ENCODE results near the gene AGBL4. TPM values are rescaled to one million over a fixed set of nuclear protein-coding genes. Genes with fewer than 3 reads are reported as not detected.
A peak's percentile ranks its signal among the peaks of the same experiment; 100 is the strongest.

AGBL4 gene
- total and polyA plus RNA-seq, 9 of the 15 experiments (the other 6 are each of a cell fraction or from before 2014, with no cell fraction given): 0.11 TPM; not detected in 7

DNA sequence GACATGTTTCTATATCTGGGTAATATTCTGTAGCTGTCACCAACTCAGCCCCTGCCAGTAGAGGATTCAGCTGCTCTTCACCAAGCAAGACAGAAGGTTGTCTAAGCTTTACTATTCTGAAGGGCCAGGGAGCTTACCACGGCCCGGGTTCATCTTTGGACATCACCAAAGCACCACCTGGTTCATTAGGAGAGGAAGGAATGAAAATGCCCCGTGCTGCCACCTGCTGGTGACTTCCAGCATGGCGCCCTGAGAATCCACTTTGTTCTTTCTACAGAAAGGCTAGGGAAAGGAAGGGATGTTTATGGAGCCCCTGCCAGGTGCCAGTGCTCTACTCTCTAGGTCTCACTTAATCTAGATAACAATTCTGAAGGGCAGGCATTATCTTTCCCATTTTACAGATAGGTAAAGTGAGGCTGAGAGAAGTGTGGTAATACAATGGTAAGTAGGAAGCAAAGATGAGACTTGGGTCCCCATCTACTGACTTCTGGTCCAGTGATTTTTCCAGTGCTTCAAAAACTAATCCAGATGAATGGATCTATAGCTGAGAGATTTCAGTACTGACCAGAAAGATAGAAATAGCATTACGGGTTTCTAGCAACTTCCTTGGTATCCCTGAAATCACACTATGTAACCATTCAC is 1326.6 kb downstream of the AGBL4 start:
- no peaks in the 10 kb centered on the region for H3K4me1 ChIP-seq (replicated peaks in 1 of 2; ENCODE audit: control insufficient read depth in 2 of 2, insufficient read depth in 2 of 2, low read length in 2 of 2)
- H3K27ac ChIP-seq (ENCODE audit: extremely low read depth, low read depth, low read length): no peak overlapping the region
- CTCF ChIA-PET (ENCODE audit: low intra/inter-chr PET ratio): interaction anchor here (0.8 kb wide), 1 partner anchor 589 kb away, joined by 3 read pairs; no protein-coding TSS in a partner anchor
- no peak overlapping the region for H2AFZ ChIP-seq (ENCODE audit: low read depth, low read length)
- no peaks in the 10 kb centered on the region for H3K9me3 ChIP-seq (replicated peaks; ENCODE audit: control insufficient read depth, insufficient read depth, low read depth, low read length)
- intact Hi-C loops (cut with micrococcal nuclease) (loop anchor here (1.0 kb wide), 1 partner anchor 125 kb away; no protein-coding TSS in a partner anchor), in situ Hi-C loops (cut with MboI) (no loop called here)
- no peak overlapping the region for H3K9ac ChIP-seq (ENCODE audit: insufficient read depth in 1 of 2, low read depth in 2 of 2, low read length in 2 of 2)
- 0 out of 5 replicates have a peak, but pooled peaks cover 0 to 6% of the 10 kb centered on the region in 2 experiments for H3K27me3 ChIP-seq (ENCODE audit: control insufficient read depth in 2 of 2, insufficient read depth in 2 of 2, low read length in 2 of 2)
- 1% methylated on average over 5 of the region's 5 CpGs for WGBS (ENCODE audit: insufficient coverage, low coverage, missing lambda C conversion rate)
- H3K79me2 ChIP-seq (ENCODE audit: control insufficient read depth, insufficient read depth, low read length): no peaks in the 10 kb centered on the region
- peak; percentile 57 to 75 (median 68) for DNase-seq (ENCODE audit: extremely low read depth in 1 of 4, low spot score in 3 of 4)
- no TSS peak for BruUV-seq (replicated peaks)
- H4K20me1 ChIP-seq (replicated peaks; ENCODE audit: control insufficient read depth, insufficient read depth, low read length): no peaks in the 10 kb centered on the region
- POLR2A ChIA-PET: no interaction called here
- H3K9me1 ChIP-seq (ENCODE audit: control insufficient read depth, insufficient read depth, low read length): no peaks in the 10 kb centered on the region
- peak; percentile 85 for ATAC-seq
- H3K36me3 ChIP-seq (ENCODE audit: control insufficient read depth, insufficient read depth, low read length): no peaks in the 10 kb centered on the region
- H3K4me2 ChIP-seq (ENCODE audit: insufficient read depth, low read length): no peak overlapping the region
- FAIRE-seq: peak; percentile 78
- no peak for TF ChIP-seq ZNF347 (CRISPR knock-in tag; IDR thresholded peaks at IDR 0.05; ENCODE audit: low read depth)
- TF ChIP-seq, protein P1, sequence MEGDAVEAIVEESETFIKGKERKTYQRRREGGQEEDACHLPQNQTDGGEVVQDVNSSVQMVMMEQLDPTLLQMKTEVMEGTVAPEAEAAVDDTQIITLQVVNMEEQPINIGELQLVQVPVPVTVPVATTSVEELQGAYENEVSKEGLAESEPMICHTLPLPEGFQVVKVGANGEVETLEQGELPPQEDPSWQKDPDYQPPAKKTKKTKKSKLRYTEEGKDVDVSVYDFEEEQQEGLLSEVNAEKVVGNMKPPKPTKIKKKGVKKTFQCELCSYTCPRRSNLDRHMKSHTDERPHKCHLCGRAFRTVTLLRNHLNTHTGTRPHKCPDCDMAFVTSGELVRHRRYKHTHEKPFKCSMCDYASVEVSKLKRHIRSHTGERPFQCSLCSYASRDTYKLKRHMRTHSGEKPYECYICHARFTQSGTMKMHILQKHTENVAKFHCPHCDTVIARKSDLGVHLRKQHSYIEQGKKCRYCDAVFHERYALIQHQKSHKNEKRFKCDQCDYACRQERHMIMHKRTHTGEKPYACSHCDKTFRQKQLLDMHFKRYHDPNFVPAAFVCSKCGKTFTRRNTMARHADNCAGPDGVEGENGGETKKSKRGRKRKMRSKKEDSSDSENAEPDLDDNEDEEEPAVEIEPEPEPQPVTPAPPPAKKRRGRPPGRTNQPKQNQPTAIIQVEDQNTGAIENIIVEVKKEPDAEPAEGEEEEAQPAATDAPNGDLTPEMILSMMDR (IDR thresholded peaks at IDR 0.05 in 2 of 3, conservative IDR thresholded peaks at IDR 0.05 in 1 of 3; ENCODE audit: insufficient read depth in 2 of 3, low read depth in 1 of 3, low read length in 3 of 3): peak; percentile 70 to 90 (median 71)
- TF ChIP-seq SMC3 (conservative IDR thresholded peaks at IDR 0.05; ENCODE audit: insufficient read depth, low read depth, low read length): peak; percentile 59
- TF ChIP-seq RAD21 (CRISPR knock-in tag; conservative IDR thresholded peaks at IDR 0.05 in 1 of 2, IDR thresholded peaks at IDR 0.05 in 1 of 2): peak; percentile 17 to 53
- no peak overlapping the region for H3K4me3 ChIP-seq
